Activated T-helper 1 cell treated with Interleukin-2 at 50 U/mL for 16 hours (primary cell): ENCODE data around the gene NOC3L.
"Not testable (repeated sequence)": the region's sequence is repeated elsewhere in the genome, so short reads cannot be mapped to it uniquely, and the experiment has no call there.

Experiments used
- DNase-seq: peaks from one replicate; pipeline ENCODE4 v3.0.0-alpha.2; 2020; ENCODE audit warnings: low read depth

Gene NOC3L

GRCh38 chr10:94362360-94363250 is at the start of gene NOC3L:
Gene NOC3L (minus strand): TSS chr10:94362939. CDS start chr10:94362838, 101 bp downstream.
- DNase-seq: peak; percentile 89

GRCh38 chr10:94412449-94412848 is 49.7 kb upstream of the NOC3L start:
- DNase-seq: no peak

GRCh38 chr10:94411304-94411703 is 48.6 kb upstream of the NOC3L start:
- DNase-seq: no peak

GRCh38 chr10:94409021-94409657 is 46.4 kb upstream of the NOC3L start:
- DNase-seq: no peak

- no peak for DNase-seq
Observed at GRCh38 chr10:94407668-94408067, 44.9 kb upstream of the NOC3L start.

GRCh38 chr10:94405406-94405805 is 42.7 kb upstream of the NOC3L start:
- no peak for DNase-seq

- no peak for DNase-seq
Observed at GRCh38 chr10:94403380-94404213, 40.9 kb upstream of the NOC3L start.

- DNase-seq: no peak
Observed at GRCh38 chr10:94402843-94403379, 40.2 kb upstream of the NOC3L start.

GRCh38 chr10:94402204-94402842 is 39.6 kb upstream of the NOC3L start, which contains the start of gene TBC1D12:
Gene TBC1D12 (plus strand): TSS chr10:94402541. CDS start chr10:94402614, 73 bp downstream.
- DNase-seq: no peak

GRCh38 chr10:94398762-94399161 is 36.0 kb upstream of the NOC3L start:
- no peak for DNase-seq

- no peak for DNase-seq
Observed at GRCh38 chr10:94397549-94398370, 35.0 kb upstream of the NOC3L start.

GRCh38 chr10:94392117-94392516 is 29.4 kb upstream of the NOC3L start:
- not testable (repeated sequence) for DNase-seq

GRCh38 chr10:94385733-94386132 is 23.0 kb upstream of the NOC3L start:
- DNase-seq: not testable (repeated sequence)

- DNase-seq: no peak
Observed at GRCh38 chr10:94383530-94383929, 20.8 kb upstream of the NOC3L start.

GRCh38 chr10:94376865-94377264 is 14.1 kb upstream of the NOC3L start:
- no peak for DNase-seq

- no peak for DNase-seq
Observed at GRCh38 chr10:94375374-94375773, 12.6 kb upstream of the NOC3L start.

- DNase-seq: no peak
Observed at GRCh38 chr10:94370501-94370900, 7.8 kb upstream of the NOC3L start.

- no peak for DNase-seq
Observed at GRCh38 chr10:94366382-94366781, 3.6 kb upstream of the NOC3L start.

GRCh38 chr10:94364482-94364881 is 1.7 kb upstream of the NOC3L start:
- no peak for DNase-seq

- DNase-seq: no peak
Observed at GRCh38 chr10:94363251-94363565, 469 bp upstream of the NOC3L start.
